Gastrocnemius medialis (tissue), 4 donors: ENCODE measurements around the gene GNAQ. TPM values are rescaled to one million over a fixed set of nuclear protein-coding genes. Genes with fewer than 3 reads are reported as not detected.
A peak's percentile ranks its signal among the peaks of the same experiment; 100 is the strongest.

Experiments
- ATAC-seq, 2 donors: fragments of 150-250 bp; one replicate each; pipeline ENCODE4 v1.9.1; 2016
- DNase-seq, 2 donors: peaks; one replicate each; pipeline ENCODE4 v3.0.0-alpha.2; 2019
- H3K27ac ChIP-seq, 4 donors: fragments of 200-600 bp; sonication (generic); 1 replicate in 1 of 4; 2 replicates in 3 of 4; pipeline ENCODE4 v1.5.1; 2016 to 2018; ENCODE audit warnings: mild to moderate bottlenecking in 2 of 4, moderate library complexity in 1 of 4
- H3K27me3 ChIP-seq, 3 donors: fragments of 200-600 bp; sonication (generic) in 2 of 3; 1 replicate in 1 of 3; 2 replicates in 2 of 3; pipeline versions ENCODE4 v1.5.1 to v1.6.0; 2016 to 2019; ENCODE audit warnings: mild to moderate bottlenecking in 1 of 3, moderate library complexity in 1 of 3
- H3K36me3 ChIP-seq, 2 donors: fragments of 200-600 bp; sonication (generic) in 1 of 2; one replicate each; pipeline ENCODE4 v1.5.1; 2017 to 2018
- H3K4me1 ChIP-seq, 2 donors: fragments of 200-600 bp; sonication (generic) in 1 of 2; one replicate each; pipeline ENCODE4 v1.5.1; 2016 to 2017; ENCODE audit warnings: mild to moderate bottlenecking in 2 of 2
- H3K4me3 ChIP-seq, 4 donors: fragments of 200-600 bp; sonication (generic) in 3 of 4; 1 replicate in 1 of 4; 2 replicates in 3 of 4; pipeline ENCODE4 v1.5.1; 2016 to 2019; ENCODE audit warnings: mild to moderate bottlenecking in 2 of 4
- H3K9me3 ChIP-seq, 3 donors: fragments of 200-600 bp; sonication (generic) in 2 of 3; 1 replicate in 1 of 3; 2 replicates in 2 of 3; pipeline ENCODE4 v1.5.1; 2016 to 2019
- POLR2A ChIP-seq, 2 donors: fragments of 450-650 bp; IDR thresholded peaks; one replicate each; pipeline ENCODE4 v1.6.1; 2017; ENCODE audit warnings: antibody characterized with exemption in 2 of 2, mild to moderate bottlenecking in 2 of 2, moderate library complexity in 2 of 2
- in situ Hi-C, 4 donors: fragments of 200-750 bp; cut with MboI; loops; one replicate each; pipeline versions ENCODE4 v1.15.0 to v1.8.0; 2017; ENCODE audit warnings: low sequenced_read_pairs in 4 of 4
- intact Hi-C: fragments of 100-400 bp; cut with DNase I; formaldehyde crosslinking; loops from one replicate; pipeline ENCODE4 v1.15.1; 2023; ENCODE audit warnings: low total_unique reads
- total RNA-seq, 4 donors: library from RNA; depleted of rRNA; stranded (reverse); fragments of >200 nt; gene quantifications; one replicate each; pipeline versions ENCODE4 v1.1.0 to v1.2.3, GENCODE V29; 2016
- TF ChIP-seq, protein P1 (sequence below), 5 experiments: fragments of 450-650 bp in 3 of 5; fragments of 200-600 bp in 2 of 5; sonication (generic) in 2 of 5; IDR thresholded peaks in 4 of 5; conservative IDR thresholded peaks in 1 of 5; 1 replicate in 4 of 5; 2 replicates in 1 of 5; pipeline ENCODE4 v1.5.1; 2016 to 2019; ENCODE audit warnings: antibody characterized with exemption in 5 of 5, mild to moderate bottlenecking in 3 of 5, moderate library complexity in 3 of 5

GNAQ gene
- total RNA-seq, 4 donors from 2014 or later: 11.3 to 25.9 (median 18.7) TPM

DNA sequence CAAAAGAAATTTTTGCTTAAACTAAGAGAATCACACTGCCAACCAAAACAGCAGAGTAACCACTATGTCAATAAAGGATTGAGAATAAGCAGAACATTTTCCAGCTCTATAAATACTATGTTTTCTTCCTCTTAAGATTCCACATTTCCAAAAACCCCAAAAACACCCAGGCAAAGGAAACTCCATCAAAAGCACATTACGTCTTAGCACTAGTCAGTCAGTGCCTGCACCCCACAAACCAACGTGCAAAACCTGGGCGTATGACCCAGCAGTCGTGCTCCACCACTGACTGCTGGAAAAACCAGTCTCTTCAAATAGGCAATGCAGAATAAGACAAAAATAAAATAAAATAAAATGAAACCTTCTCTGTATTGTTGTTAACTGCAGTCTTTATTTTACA lies 85.3 kb downstream of the GNAQ start:
- DNase-seq (no peak), ATAC-seq (no peak)
- no peaks in the 10 kb centered on the region for H3K9me3 ChIP-seq
- H3K4me3 ChIP-seq: no peak overlapping the region
- H3K27me3 ChIP-seq: no peaks in the 10 kb centered on the region
- intact Hi-C loops (no loop called here), in situ Hi-C loops (no loop called here)
- H3K36me3 ChIP-seq: no peaks in the 10 kb centered on the region
- no peak overlapping the region for H3K27ac ChIP-seq
- peaks cover 56% of the 10 kb centered on the region in 2 donors for H3K4me1 ChIP-seq
- no peak for TF ChIP-seq POLR2A (IDR thresholded peaks at IDR 0.05)

DNA sequence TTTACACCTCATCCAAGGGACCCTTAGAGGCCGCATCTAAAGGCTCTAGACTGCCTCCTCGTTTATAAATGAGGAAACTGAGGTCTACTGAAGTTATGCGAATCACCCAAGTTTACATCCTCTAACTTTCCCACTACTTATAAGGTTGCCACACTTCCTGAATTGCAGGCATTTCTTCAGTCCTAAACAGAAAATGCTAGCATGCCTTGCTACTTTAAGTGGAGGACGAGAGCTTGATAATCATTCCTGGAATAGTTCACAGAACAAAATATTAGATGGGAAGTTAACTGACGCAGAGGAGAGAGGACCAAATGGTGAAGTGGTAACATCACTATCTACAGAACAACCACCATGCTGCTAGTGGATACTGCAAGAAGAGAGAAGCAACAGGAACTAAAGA lies 85.8 kb downstream of the GNAQ start:
- Histone ChIP-seq H3K27me3 (no peaks in the 10 kb centered on the region), H3K4me1 (peaks cover 56% of the 10 kb centered on the region in 2 donors), H3K27ac (peak overlapping the region in 3 of 4 donors; percentile 8 to 52 (median 44)), H3K36me3 (no peaks in the 10 kb centered on the region), H3K4me3 (no peak overlapping the region), H3K9me3 (no peaks in the 10 kb centered on the region)
- DNase-seq: no peak
- ATAC-seq: no peak
- intact Hi-C loops (no loop called here), in situ Hi-C loops (no loop called here)
- no peak for TF ChIP-seq POLR2A (IDR thresholded peaks at IDR 0.05)
- TF ChIP-seq, protein P1, sequence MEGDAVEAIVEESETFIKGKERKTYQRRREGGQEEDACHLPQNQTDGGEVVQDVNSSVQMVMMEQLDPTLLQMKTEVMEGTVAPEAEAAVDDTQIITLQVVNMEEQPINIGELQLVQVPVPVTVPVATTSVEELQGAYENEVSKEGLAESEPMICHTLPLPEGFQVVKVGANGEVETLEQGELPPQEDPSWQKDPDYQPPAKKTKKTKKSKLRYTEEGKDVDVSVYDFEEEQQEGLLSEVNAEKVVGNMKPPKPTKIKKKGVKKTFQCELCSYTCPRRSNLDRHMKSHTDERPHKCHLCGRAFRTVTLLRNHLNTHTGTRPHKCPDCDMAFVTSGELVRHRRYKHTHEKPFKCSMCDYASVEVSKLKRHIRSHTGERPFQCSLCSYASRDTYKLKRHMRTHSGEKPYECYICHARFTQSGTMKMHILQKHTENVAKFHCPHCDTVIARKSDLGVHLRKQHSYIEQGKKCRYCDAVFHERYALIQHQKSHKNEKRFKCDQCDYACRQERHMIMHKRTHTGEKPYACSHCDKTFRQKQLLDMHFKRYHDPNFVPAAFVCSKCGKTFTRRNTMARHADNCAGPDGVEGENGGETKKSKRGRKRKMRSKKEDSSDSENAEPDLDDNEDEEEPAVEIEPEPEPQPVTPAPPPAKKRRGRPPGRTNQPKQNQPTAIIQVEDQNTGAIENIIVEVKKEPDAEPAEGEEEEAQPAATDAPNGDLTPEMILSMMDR (IDR thresholded peaks at IDR 0.05 in 4 of 5, conservative IDR thresholded peaks at IDR 0.05 in 1 of 5): no peak

DNA sequence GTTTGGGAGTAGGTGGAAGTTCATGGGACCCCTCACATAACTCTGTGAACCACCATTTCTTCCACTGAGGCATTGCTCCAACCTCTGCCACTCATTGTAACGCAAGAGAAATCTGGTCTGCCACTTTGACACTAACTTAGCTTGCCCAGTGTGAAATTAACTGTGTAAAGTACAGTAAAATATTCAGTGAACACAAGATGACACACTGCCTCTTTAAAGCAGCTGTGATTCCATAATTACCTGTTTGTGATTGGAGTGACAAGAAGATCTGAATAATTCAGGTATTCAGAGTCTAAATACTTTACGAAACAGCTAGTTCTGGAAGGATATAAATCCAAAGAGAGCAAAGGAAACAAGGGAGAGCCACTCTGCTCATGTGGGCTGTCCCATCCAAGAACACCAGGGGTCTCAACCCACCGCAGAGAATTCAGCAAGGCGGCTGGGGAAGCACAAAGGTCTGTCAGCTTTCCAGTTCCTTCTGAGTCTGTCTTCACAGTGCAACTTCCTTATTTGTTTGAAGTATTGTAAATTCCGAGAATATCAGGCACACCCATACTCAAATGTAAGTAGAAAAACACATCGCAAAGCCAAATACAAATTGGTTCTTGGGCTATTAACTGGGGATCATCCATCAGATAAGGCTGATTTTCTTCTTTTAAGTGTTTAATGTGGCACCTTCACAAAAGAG lies 86.9 kb downstream of the GNAQ start:
- Histone ChIP-seq H3K4me3 (no peak overlapping the region), H3K27ac (peak overlapping the region; percentile 25 to 63 (median 48)), H3K27me3 (no peaks in the 10 kb centered on the region), H3K36me3 (no peaks in the 10 kb centered on the region), H3K9me3 (no peaks in the 10 kb centered on the region), H3K4me1 (peaks cover 49 to 52% of the 10 kb centered on the region in 2 donors)
- ATAC-seq (peak; percentile 30 to 50), DNase-seq (no peak)
- in situ Hi-C loops (no loop called here), intact Hi-C loops (no loop called here)
- TF ChIP-seq POLR2A (IDR thresholded peaks at IDR 0.05): no peak
- TF ChIP-seq, protein P1 (IDR thresholded peaks at IDR 0.05 in 4 of 5, conservative IDR thresholded peaks at IDR 0.05 in 1 of 5): peak in 1 of 5 experiments; percentile 13

DNA sequence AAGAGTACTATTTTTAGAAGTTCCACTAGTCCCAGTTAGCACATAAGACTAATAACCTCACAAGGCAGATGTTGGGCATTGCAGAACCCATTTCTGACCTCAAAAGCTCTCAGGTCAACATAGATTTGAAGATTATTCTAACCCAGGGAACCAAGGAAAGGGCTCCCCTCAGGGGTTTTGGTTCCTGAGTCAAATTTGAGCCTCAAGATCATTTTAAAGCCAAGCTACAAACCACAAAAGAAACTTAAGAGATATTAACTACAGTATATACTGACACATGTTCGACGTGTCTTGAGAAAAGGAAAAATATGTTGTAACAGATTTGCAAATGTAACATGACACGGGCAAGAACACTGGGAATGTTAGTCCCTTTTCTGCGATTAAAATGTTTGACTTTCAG lies 88.6 kb downstream of the GNAQ start:
- Histone ChIP-seq H3K27ac (no peak overlapping the region), H3K4me3 (no peak overlapping the region), H3K36me3 (no peaks in the 10 kb centered on the region), H3K9me3 (no peaks in the 10 kb centered on the region), H3K27me3 (no peaks in the 10 kb centered on the region), H3K4me1 (peaks cover 37 to 47% of the 10 kb centered on the region in 2 donors)
- intact Hi-C loops: no loop called here
- in situ Hi-C loops: no loop called here
- no peak for TF ChIP-seq POLR2A (IDR thresholded peaks at IDR 0.05)
- TF ChIP-seq, protein P1 (IDR thresholded peaks at IDR 0.05 in 4 of 5, conservative IDR thresholded peaks at IDR 0.05 in 1 of 5): no peak
- DNase-seq (no peak), ATAC-seq (no peak)

DNA sequence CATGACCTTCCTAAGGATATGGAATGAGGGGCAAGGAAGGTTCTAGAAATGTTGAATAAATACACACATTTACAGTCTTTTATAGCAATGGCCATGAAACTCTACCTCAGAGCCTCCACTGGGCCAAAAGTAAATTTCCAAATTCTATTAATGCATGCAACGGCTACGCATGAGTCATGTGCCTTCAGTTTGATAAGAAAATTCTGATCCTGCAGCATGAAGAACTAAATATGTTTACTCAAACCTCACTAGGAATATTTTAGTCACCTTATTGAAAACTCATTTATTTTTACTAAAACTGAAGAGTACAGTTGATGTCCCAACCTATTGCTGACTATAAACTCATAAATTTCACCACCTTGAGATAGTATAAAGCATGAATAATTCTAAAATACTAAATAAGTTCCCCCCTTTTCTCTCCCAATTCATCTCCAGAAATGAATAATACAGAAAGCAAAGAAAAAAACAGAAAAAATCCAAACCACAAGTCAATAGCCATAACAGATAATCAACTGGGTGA lies 92.4 kb downstream of the GNAQ start:
- H3K27me3 ChIP-seq: no peaks in the 10 kb centered on the region
- no peak for ATAC-seq
- no peak for DNase-seq
- H3K27ac ChIP-seq: no peak overlapping the region
- in situ Hi-C loops: no loop called here
- TF ChIP-seq POLR2A (IDR thresholded peaks at IDR 0.05): no peak
- no peak overlapping the region for H3K4me3 ChIP-seq
- H3K4me1 ChIP-seq: peaks cover 13 to 14% of the 10 kb centered on the region in 2 donors
- intact Hi-C loops: no loop called here
- H3K36me3 ChIP-seq: no peaks in the 10 kb centered on the region
- no peaks in the 10 kb centered on the region for H3K9me3 ChIP-seq
